Right ventricle myocardium superior (tissue), 1 donor: ENCODE results near the gene BCR. TPM values are rescaled to one million over a fixed set of nuclear protein-coding genes. Genes with fewer than 3 reads are reported as not detected.
A peak's percentile ranks its signal among the peaks of the same experiment; 100 is the strongest.

ENCODE experiments used
- ATAC-seq: fragments of 200-7000 bp; cut with Tn5 transposase; one replicate; pipeline ENCODE4 v1.9.1; 2020; ENCODE audit warnings: mild to moderate bottlenecking; ENCODE audit not compliant: poor library complexity
- DNase-seq: peaks from one replicate; pipeline ENCODE4 v3.0.0-alpha.2; 2020
- intact Hi-C: fragments of 100-400 bp; cut with DNase I; formaldehyde crosslinking; loops from one replicate; pipeline ENCODE4 v1.11.2; 2022
- total RNA-seq: library from RNA; stranded (reverse); fragmentation: NEBNext Ultra II Directional; extraction: Animal tissue kit (Norgen Biotek cat#: 25700); gene quantifications from one replicate; pipeline ENCODE4 v1.2.1, GENCODE V29; 2021
- donor health status: DM: no; HTN: yes; CAD: no; lungs with severe emphysema.

The BCR gene
- total RNA-seq, 1 donor from 2014 or later = 28.2 TPM

- intact Hi-C loops = no loop called here
- no peak for DNase-seq
- ATAC-seq = no peak
These were observed 93.8 kb downstream of the BCR start for GRCh38 chr22:23274146-23274526.

DNA sequence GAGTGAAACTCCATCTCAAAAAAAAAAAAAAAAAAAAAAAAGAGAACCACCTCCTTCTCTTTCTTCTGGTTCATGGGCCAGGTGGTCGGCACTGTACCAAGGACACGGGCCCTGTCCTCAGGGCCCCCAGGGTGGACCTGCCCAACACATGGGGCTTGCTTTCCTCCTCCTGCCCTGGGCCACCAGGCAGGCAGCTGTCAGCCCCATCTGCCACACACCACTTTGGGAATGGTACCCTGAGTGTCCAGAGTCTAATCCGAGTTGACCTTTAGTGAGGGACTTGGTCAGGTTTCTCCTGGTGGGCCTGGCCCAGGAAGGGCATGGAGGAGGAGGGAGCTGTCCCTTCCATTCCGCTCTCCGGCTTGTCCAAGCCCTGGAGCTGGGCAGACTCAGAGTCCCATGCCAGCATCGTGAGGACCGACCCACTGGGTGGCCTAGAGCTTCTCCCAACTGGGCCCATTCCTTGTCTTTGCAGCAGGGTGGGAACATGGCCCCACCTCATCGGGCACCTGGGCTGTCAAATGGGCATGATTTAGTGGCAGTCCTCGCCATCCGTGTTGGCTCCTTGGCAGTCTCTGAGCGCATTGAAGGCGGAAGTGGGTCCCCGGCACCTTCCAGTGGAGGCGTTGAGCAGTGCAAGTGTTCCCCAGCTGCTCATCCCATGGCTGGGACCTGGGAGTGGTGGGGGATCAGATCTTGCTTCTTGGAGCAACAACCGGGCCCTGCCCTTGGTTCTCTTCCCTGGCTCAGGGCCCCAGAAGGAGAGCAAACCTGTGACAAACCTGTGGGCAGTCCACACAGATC is 94.8 kb downstream of the BCR start:
- DNase-seq (no peak), ATAC-seq (no peak)
- intact Hi-C loops = no loop called here

DNA sequence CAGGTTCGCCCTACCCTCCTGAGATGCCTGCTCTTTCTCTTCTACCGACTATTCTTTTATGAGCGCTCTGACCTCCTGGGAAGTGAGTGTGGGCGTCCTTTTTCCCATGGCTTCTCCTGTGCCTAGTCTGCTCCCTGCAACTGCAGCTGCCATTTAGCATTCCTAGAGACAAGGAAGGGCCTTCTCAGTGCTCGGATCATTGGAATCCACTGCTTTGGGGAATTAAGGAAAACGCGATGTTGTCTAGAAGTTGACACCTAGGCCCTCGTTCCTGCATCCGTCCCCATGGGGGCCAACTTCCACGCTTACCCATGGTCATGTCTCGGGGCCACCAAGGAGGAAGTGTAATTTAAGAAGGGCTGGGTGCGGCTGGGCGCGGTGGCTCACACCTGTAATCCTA is 95.4 kb downstream of the BCR start:
- DNase-seq = no peak
- no peak for ATAC-seq
- intact Hi-C loops = no loop called here

DNA sequence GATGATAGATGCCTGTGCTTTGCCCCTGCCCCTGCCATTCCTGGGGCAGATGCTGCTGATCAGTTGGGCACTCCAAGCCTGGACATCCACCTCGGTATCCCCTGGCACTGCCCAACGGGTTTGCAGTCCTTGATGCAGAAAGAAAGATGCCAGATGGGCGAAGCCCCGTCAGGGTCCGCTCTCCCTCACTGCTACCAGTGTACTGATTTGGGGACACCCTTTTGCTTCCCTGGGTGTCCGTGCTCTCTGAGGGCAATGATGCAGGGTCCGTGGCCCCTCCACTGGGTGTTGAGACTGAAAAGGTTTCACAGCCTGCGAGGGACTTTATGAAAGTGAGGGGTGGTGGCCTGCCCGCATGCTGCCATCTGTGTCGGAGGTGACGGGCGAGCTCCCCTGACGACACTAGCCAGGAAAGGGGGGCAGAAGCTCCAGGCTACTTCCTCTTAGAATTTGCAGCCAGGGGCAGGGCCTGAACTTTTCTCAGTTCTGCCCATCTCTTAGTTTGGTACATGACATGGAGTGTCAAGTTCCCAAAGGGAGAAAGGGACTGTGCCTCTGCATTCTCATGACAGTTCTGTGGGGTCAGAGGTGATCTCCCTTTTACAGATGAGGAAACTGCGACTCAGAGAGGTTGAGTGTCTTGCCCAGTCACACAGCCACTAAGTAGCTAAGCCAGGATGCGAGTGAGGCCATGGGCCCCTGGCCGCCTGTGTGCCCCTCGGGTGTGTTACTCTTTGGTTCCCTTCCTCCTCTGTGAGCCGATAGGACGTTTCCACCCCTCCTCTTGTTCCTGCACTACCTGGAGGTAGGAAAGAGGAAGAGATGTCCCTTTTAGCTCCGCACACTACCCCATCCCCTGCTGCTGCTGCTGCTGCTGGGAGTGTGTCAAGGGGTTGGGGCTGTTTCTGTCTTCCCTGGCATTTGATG is 96.6 kb downstream of the BCR start:
- DNase-seq (no peak), ATAC-seq (no peak)
- intact Hi-C loops = no loop called here

GRCh38 chr22:23277583-23278295 is 97.4 kb downstream of the BCR start:
- intact Hi-C loops = no loop called here
- no peak for DNase-seq
- no peak for ATAC-seq

GRCh38 chr22:23278883-23279675 is 98.8 kb downstream of the BCR start:
- ATAC-seq (peak; percentile 61), DNase-seq (no peak)
- intact Hi-C loops = no loop called here

GRCh38 chr22:23279781-23280180 is 99.5 kb downstream of the BCR start:
- no peak for ATAC-seq
- no peak for DNase-seq
- intact Hi-C loops = loop anchor here (10.0 kb wide), 1 partner anchor 325 kb away; no protein-coding TSS in a partner anchor

DNA sequence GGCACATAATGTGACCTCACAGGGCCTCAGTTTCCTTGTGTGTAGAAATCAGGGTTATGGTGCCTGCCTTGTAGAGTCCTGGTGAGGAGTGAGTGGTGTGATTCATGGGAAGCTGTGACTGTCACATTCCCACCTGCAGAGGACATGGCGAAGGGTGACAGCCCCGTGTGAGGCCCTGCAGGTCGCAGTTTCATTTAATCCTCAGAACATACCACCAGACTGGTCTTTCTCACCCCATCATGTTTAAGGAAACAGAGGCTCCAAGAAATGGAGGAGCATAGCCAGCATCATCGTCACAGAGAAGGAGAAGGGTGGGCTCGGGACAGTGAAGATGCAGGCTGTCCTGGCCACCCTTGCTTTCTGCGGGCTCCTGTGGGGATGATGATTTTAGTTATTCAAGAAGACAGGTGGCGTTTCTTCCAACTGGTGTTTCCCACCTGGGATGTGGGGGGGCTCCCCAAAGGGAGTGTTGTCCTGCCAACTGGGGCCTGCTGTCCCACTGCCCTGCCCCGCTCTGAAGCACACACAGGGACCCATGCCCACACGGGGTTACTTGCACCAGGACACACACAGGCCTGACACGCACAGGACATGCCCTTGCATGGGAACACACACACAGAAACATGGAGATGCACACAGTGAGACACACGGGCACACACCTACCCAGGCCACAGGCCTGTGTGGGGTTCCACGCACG is 100.2 kb downstream of the BCR start:
- no peak for ATAC-seq
- intact Hi-C loops = loop anchor here (10.0 kb wide), 1 partner anchor 326 kb away; no protein-coding TSS in a partner anchor
- no peak for DNase-seq

- ATAC-seq = no peak
- intact Hi-C loops = loop anchor here (10.0 kb wide), 1 partner anchor 326 kb away; no protein-coding TSS in a partner anchor
- no peak for DNase-seq
These were observed 100.7 kb downstream of the BCR start for GRCh38 chr22:23281053-23281405.

DNA sequence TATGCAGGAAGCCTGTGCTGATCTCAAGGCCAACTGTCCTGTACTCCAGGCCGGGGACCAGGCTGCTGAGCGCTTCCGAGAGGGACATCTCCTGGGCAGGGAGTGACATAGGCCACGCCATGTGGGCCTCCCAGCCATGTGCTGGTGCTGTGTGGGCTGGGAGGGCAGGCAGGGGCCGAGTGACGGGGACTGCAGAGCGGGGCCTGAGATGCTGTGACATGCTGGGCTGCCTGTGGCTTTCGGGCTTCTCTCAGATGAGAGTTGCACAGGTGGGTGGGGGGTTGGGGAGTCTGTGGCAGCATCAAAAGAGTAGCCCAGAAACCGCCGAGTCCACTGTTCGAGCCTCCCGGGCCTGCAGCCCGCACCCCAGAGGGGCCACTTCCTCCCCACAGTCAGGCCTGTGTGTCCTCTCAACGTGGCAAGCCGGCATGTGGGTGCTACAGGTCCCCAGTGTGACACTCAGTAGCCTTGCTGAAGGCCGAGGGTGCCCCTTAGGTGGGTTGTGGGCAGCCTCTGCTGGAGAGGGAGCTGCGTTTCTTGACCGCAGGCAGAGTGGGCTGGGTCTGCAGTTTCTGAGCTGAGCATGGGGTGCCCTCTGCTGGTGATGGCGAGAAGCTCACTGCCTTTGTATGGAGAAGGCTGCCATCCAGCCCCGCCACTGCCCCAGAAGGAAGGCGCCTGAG is 101.2 kb downstream of the BCR start:
- intact Hi-C loops = loop anchor here (2.0 to 10.0 kb wide), 2 partner anchors 105 to 327 kb away; no protein-coding TSS in a partner anchor
- peak; percentile 91 for DNase-seq
- ATAC-seq = peak; percentile 84

DNA sequence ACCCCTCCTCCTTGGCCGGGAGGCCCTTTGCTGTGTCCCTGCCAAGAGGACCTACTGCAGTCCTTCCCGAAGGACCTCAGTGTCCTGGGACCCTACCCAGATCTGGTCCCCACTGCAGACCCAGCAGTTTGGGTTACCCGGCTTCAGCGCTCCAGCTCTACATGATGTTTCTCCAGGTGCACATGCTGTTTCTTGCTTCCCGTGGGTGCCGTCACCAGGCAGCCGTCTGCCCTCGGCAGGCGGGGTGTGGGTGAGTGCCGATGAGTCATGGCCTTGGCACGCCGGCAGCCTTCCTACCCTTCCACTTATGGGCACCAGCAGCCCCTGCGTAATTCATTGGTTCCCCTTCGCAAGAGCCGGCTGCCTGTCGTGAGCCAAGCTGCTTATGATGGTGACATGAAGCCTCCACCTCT is 101.8 kb downstream of the BCR start:
- DNase-seq (peak; percentile 66), ATAC-seq (peak; percentile 23)
- intact Hi-C loops = loop anchor here (2.0 to 10.0 kb wide), 2 partner anchors 105 to 327 kb away; no protein-coding TSS in a partner anchor

DNA sequence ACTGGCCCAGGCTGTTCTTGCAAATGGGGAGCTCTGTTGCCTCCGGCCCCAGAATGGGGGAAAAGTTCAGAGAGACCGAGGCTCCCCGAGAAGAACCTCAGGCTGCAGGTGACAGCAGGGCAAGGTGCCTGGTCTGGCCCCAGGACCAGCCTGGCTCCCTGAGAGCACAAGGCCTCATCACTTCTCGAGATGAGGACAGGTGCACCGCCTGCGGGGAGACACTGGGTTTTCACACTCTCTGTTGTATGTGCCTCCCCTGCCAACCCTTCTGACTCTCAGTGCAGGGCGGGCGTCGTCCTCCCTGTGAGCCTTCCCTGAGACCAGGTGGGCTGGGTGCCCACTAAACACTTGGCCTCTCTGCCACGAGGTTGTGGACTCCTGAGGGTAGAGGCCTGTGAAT is 102.2 kb downstream of the BCR start:
- no peak for DNase-seq
- intact Hi-C loops = loop anchor here (2.0 to 10.0 kb wide), 2 partner anchors 106 to 328 kb away; no protein-coding TSS in a partner anchor
- ATAC-seq = no peak

DNA sequence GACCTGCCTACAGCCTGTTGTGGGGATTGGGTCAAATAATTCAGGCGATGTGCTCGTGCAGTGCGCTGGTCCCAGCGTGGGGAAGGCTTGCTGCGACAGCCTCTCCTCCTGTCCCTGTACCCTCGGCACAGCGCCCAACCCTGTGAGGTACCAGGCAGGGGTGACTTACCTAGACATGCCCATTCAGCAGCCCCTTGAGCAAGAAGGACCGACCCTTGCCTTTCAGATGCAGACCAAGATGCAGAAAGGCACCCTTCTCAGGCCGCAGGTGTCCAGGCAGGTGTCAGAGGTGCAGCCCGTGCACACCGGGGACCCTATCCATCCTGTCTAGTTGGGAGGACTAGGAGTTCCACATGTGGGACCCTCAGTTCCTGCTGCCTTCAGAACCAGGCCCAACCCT is 102.7 kb downstream of the BCR start:
- DNase-seq (no peak), ATAC-seq (no peak)
- intact Hi-C loops = loop anchor here (2.0 to 10.0 kb wide), 2 partner anchors 106 to 328 kb away; no protein-coding TSS in a partner anchor

DNA sequence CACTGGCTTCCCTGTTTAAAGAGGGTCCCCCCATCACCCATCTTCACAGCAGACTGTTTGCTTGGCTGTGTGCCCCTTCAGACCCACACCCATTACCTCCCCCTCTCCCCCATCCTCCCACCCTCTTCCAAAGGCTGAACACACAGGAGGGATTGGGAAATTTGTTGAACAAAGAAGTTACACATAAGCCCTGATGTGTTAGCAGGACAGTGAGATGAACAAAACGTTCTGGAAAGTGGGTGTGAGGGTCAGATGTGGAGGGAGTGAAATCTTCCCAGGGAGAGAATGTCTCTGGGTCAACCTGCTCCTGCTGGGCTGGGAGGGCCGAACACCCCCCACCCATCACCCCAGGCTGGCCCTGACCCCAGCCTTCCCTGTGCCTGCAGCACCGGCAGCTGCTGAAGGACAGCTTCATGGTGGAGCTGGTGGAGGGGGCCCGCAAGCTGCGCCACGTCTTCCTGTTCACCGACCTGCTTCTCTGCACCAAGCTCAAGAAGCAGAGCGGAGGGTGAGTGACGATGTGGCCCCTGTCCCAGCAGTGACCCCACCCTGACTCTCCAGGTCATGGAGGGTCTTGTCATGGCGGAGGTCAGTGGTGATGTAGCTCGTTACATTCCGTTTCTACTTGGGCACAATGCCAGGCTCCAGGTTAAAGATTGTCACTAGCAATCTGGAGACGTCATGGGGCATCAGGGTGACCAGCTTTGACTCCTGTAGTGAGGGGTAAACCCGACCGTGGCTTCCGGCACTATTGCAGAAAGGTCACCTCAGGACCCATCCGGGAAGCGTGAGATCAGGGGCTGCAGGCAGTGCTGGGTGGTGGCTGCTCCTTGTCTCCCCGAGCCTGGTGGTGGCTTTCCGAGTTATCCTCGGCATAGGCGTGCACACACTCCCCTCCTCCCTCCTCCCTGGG is 103.5 kb downstream of the BCR start:
- ATAC-seq (peak; percentile 9), DNase-seq (no peak)
- intact Hi-C loops = loop anchor here (2.0 to 10.0 kb wide), 2 partner anchors 107 to 329 kb away; no protein-coding TSS in a partner anchor

DNA sequence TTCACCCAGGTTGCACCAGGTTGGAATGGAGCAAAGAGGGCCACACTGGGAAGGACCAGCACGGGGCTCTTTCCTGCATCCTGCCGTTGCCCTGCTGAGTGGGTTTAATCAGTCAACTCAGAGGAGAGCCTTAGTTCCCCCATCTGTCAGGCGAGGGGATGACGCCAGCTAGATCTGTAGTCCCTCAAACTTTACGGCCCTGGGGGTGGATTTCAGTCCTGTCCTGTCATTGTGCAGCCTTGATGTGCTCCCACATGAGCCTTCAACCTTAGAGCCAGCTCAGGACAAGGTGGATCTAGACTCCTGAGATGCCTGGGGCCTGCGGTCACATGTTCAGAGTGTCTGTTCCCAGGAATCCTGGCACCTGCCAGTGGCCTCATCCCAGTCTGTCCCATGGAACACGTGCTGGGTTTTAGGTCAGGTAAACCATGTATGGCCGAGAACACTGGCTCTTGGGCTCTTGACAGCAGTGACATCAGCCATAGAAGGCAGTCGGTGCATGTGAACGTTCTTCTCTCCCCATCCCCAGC is 104.3 kb downstream of the BCR start:
- no peak for ATAC-seq
- intact Hi-C loops = loop anchor here (10.0 kb wide), 1 partner anchor 330 kb away; no protein-coding TSS in a partner anchor
- no peak for DNase-seq
